Lower leg skin (tissue), 4 donors: Measurements from ENCODE around the gene USP13. TPM values are rescaled to one million over a fixed set of nuclear protein-coding genes. Genes with fewer than 3 reads are reported as not detected.

ENCODE experiments used
- DNase-seq, 2 donors: peaks; one replicate each; pipeline ENCODE4 v3.0.0-alpha.2; 2019; ENCODE audit warnings: low spot score in 2 of 2
- H3K4me3 ChIP-seq: fragments of 200-600 bp; sonication (generic); 2 replicates; pipeline ENCODE4 v1.5.1; 2017; ENCODE audit warnings: mild to moderate bottlenecking, low read depth; ENCODE audit not compliant: poor library complexity, severe bottlenecking
- CTCF ChIP-seq, 3 donors: fragments of 450-650 bp; IDR thresholded peaks; one replicate each; pipeline ENCODE4 v1.5.1; 2016; ENCODE audit warnings: antibody characterized with exemption in 3 of 3, mild to moderate bottlenecking in 3 of 3, moderate library complexity in 2 of 3
- POLR2A ChIP-seq, 2 donors: fragments of 450-650 bp; IDR thresholded peaks; one replicate each; pipeline ENCODE4 v1.6.1; 2016 to 2017; ENCODE audit warnings: antibody characterized with exemption in 2 of 2, mild to moderate bottlenecking in 1 of 2, moderate library complexity in 1 of 2
- WGBS, 2 donors: methylation state at CpG; one replicate each; pipeline ENCODE4 v1.1.5; 2018; 5-methylcytosine and 5-hydroxymethylcytosine counted together
- intact Hi-C: fragments of 100-400 bp; cut with DNase I; formaldehyde crosslinking; loops from one replicate; pipeline ENCODE4 v1.15.0; 2023; ENCODE audit warnings: low total_unique reads
- total RNA-seq, 4 donors: library from RNA; depleted of rRNA; stranded (reverse); fragments of >200 nt; gene quantifications; one replicate each; pipeline ENCODE4 v1.1.0, GENCODE V29; 2016

Gene USP13
- total RNA-seq, 4 donors from 2014 or later, result 1.6 to 9.4 (median 5.8) TPM

DNA sequence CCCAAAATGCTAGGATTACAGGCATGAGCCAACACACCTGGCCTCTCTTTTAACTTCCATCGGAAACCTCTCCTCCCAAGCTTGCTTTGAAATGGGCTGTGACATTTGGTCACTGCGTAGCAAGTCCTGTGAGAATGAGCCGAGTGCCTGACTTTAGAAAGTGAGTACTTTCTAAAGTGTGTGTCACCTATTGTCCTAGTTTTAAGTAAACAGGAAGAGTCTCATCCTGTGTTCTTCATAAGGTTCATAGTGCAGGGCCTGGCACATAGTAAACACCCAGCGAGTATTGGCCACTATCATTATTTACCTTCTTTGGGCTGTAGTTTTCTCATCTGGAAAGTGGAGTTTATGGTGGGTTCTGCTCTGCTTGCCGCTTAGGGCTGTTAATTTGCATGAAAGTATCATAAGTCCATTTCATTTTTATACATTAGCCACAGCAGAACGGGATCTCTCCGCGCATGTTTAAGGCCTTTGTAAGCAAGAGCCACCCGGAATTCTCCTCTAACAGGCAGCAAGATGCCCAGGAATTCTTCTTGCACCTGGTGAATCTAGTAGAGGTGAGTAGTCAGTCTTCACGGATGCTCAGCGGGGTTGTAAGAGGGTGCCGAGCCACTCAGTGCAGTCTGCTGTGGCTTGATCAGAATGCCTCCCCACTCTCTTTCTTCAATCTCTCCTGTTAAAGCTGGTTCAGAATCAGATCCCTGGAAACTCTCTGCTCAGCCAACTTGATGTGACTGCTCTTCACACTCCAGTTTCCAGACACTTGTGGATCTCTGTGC, 87.2 kb downstream of the USP13 start:
- TF ChIP-seq POLR2A (IDR thresholded peaks at IDR 0.05) (no peak), CTCF (IDR thresholded peaks at IDR 0.05) (no peak)
- WGBS, 2 donors, result 87 to 92% methylated on average over 12 of the region's 12 CpGs
- no peak for DNase-seq
- intact Hi-C loops, result no loop called here
- H3K4me3 ChIP-seq, result no peak overlapping the region

DNA sequence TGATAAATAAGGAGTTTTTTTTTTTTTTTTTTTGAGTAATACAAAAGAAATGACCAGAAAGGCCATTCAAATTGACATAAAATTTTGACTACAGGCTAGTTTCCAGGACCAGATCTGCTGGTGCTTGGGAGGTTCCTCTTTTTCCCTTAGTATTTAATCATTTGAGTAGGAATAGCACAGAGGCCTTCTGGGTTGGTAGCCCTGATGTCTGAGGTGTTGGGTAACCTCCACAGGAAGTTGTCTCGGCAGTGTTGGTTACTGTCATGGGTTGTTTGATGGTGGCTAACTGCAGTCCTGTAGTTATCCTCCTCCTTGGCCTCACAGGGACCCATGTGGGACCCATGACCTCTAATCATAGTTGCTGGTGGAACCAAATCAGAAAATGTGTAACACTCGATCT, 91.1 kb downstream of the USP13 start:
- DNase-seq, result no peak
- intact Hi-C loops, result no loop called here
- TF ChIP-seq POLR2A (IDR thresholded peaks at IDR 0.05) (no peak), CTCF (IDR thresholded peaks at IDR 0.05) (no peak)
- WGBS, 2 donors, result 76 to 86% methylated on average over 2 of the region's 2 CpGs
- no peak overlapping the region for H3K4me3 ChIP-seq

GRCh38 chr3:179744667-179745066, 91.8 kb downstream of the USP13 start:
- WGBS, 2 donors, result 94 to 98% methylated on average over 5 of the region's 5 CpGs
- DNase-seq, result no peak
- intact Hi-C loops, result no loop called here
- no peak for TF ChIP-seq POLR2A (IDR thresholded peaks at IDR 0.05)
- TF ChIP-seq CTCF (IDR thresholded peaks at IDR 0.05), result no peak
- no peak overlapping the region for H3K4me3 ChIP-seq

DNA sequence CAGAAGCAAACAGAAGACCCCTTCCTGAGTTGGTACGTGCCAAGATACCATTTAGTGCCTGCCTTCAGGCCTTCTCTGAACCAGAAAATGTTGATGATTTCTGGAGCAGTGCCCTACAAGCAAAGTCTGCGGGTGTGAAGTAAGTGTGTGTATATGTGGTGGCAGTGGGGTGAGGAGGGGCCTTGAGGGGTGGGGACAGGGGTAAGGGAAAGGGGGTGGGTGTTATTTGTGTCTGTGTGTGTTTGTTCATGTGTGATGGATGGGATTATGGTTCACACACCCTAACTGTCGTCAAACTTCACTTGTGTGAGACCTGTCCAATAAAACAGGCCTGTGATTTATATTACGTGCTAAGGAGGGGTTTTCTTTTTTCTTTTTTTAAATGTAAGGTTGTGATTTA, 92.2 kb downstream of the USP13 start:
- 82 to 87% methylated on average over 4 of the region's 4 CpGs for whole genome bisulfite sequencing, 2 donors
- H3K4me3 ChIP-seq, result no peak overlapping the region
- no peak for DNase-seq
- TF ChIP-seq CTCF (IDR thresholded peaks at IDR 0.05) (no peak), POLR2A (IDR thresholded peaks at IDR 0.05) (no peak)
- intact Hi-C loops, result no loop called here

DNA sequence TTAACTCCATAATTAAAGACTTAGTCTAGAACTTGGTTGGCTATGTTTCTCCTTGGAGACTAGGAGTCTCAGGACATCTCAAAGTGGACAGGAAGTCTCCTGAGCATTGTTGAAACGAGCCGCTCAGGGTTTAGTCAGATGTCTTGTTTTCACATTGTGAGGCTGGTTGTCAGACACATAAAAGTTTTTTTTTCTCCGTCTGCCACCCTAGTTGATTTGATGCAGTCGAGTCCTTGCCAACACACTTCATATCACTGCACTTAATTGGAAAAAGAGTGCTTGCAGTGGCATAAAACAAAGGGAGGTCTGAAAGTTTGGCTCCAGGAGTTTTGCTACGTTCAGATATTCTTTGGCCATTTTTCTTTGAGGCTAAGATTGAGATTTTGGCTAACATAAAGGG, 92.9 kb downstream of the USP13 start:
- intact Hi-C loops, result no loop called here
- TF ChIP-seq CTCF (IDR thresholded peaks at IDR 0.05) (no peak), POLR2A (IDR thresholded peaks at IDR 0.05) (no peak)
- 80 to 81% methylated on average over 5 of the region's 5 CpGs for WGBS, 2 donors
- DNase-seq, result no peak
- no peak overlapping the region for H3K4me3 ChIP-seq
